ENCODE results near the gene C6orf163. TPM values are rescaled to one million over a fixed set of nuclear protein-coding genes. Genes with fewer than 3 reads are reported as not detected.
"Not testable (repeated sequence)": the region's sequence is repeated elsewhere in the genome, so short reads cannot be mapped to it uniquely, and the experiment has no call there.

The C6orf163 gene
- total RNA-seq, 1 donor = 3.9 TPM

- peak; percentile 85 for TF ChIP-seq CTCF (IDR thresholded peaks at IDR 0.05; ENCODE audit: insufficient read depth, low read length)
- peak within 1 kb of the TSS; percentile 98 for H3K4me3 ChIP-seq (ENCODE audit: low read depth, low read length)
- peak; percentile 61 for DNase-seq (ENCODE audit: low read depth)
Measured at GRCh38 chr6:87322304-87323212, 22.1 kb upstream of the C6orf163 start, which contains the start of gene SMIM8. TSS of gene SMIM8 (plus strand) at chr6:87322588. CDS start at chr6:87337032, 14,444 bp downstream.

- DNase-seq (ENCODE audit: low read depth); H3K4me3 ChIP-seq (ENCODE audit: low read depth, low read length): not testable (repeated sequence)
Measured at GRCh38 chr6:87323880-87324279, 20.7 kb upstream of the C6orf163 start.

- no peak for TF ChIP-seq CTCF (IDR thresholded peaks at IDR 0.05; ENCODE audit: insufficient read depth, low read length)
- no peak for DNase-seq (ENCODE audit: low read depth)
- no peak overlapping the region for H3K4me3 ChIP-seq (ENCODE audit: low read depth, low read length)
Measured at GRCh38 chr6:87330961-87331360, 13.7 kb upstream of the C6orf163 start.

GRCh38 chr6:87333033-87333432 is 11.6 kb upstream of the C6orf163 start:
- no peak overlapping the region for H3K4me3 ChIP-seq (ENCODE audit: low read depth, low read length)
- no peak for TF ChIP-seq CTCF (IDR thresholded peaks at IDR 0.05; ENCODE audit: insufficient read depth, low read length)
- no peak for DNase-seq (ENCODE audit: low read depth)

GRCh38 chr6:87333591-87334181 is 10.9 kb upstream of the C6orf163 start:
- H3K4me3 ChIP-seq (ENCODE audit: low read depth, low read length) = no peak overlapping the region
- peak; percentile 34 for DNase-seq (ENCODE audit: low read depth)
- TF ChIP-seq CTCF (IDR thresholded peaks at IDR 0.05; ENCODE audit: insufficient read depth, low read length) = no peak

- TF ChIP-seq CTCF (IDR thresholded peaks at IDR 0.05; ENCODE audit: insufficient read depth, low read length) = no peak
- peak; percentile 23 for DNase-seq (ENCODE audit: low read depth)
Measured at GRCh38 chr6:87334683-87335082, 9.9 kb upstream of the C6orf163 start.

GRCh38 chr6:87336367-87336766 is 8.2 kb upstream of the C6orf163 start:
- DNase-seq (ENCODE audit: low read depth) = no peak
- no peak overlapping the region for H3K4me3 ChIP-seq (ENCODE audit: low read depth, low read length)
- TF ChIP-seq CTCF (IDR thresholded peaks at IDR 0.05; ENCODE audit: insufficient read depth, low read length) = no peak

More at GRCh38 chr6:87334683-87335082, 9.9 kb upstream of the C6orf163 start:
- H3K4me3 ChIP-seq (ENCODE audit: low read depth, low read length) = no peak overlapping the region
